ENCODE data around the gene SNX30. TPM values are rescaled to one million over a fixed set of nuclear protein-coding genes. Genes with fewer than 3 reads are reported as not detected.

Gene SNX30
- total RNA-seq, 1 experiment from 2014 or later = 3.5 TPM

GRCh38 chr9:112747094-112747493, 3.5 kb upstream of the SNX30 start:
- DNase-seq (ENCODE audit: low read depth) = no peak
- in situ Hi-C loops (cut with HindIII; ENCODE audit: low pct_unique_long_range_greater_than_20kb, low sequenced_read_pairs) = no loop called here

GRCh38 chr9:112750764-112751055, 150 bp downstream of the SNX30 start:
- in situ Hi-C loops (cut with HindIII; ENCODE audit: low pct_unique_long_range_greater_than_20kb, low sequenced_read_pairs) = no loop called here
- DNase-seq (ENCODE audit: low read depth) = no peak

- DNase-seq (ENCODE audit: low read depth) = peak; percentile 54
- in situ Hi-C loops (cut with HindIII; ENCODE audit: low pct_unique_long_range_greater_than_20kb, low sequenced_read_pairs) = no loop called here
These were observed 666 bp downstream of the SNX30 start for GRCh38 chr9:112751056-112751795.

GRCh38 chr9:112752334-112753125, 2.0 kb downstream of the SNX30 start:
- in situ Hi-C loops (cut with HindIII; ENCODE audit: low pct_unique_long_range_greater_than_20kb, low sequenced_read_pairs) = no loop called here
- no peak for DNase-seq (ENCODE audit: low read depth)

GRCh38 chr9:112753725-112754124, 3.2 kb downstream of the SNX30 start:
- in situ Hi-C loops (cut with HindIII; ENCODE audit: low pct_unique_long_range_greater_than_20kb, low sequenced_read_pairs) = no loop called here
- DNase-seq (ENCODE audit: low read depth) = peak; percentile 6

- DNase-seq (ENCODE audit: low read depth) = no peak
- in situ Hi-C loops (cut with HindIII; ENCODE audit: low pct_unique_long_range_greater_than_20kb, low sequenced_read_pairs) = no loop called here
These were observed 4.0 kb downstream of the SNX30 start for GRCh38 chr9:112754578-112754977.

GRCh38 chr9:112755016-112755427, 4.5 kb downstream of the SNX30 start:
- no peak for DNase-seq (ENCODE audit: low read depth)
- in situ Hi-C loops (cut with HindIII; ENCODE audit: low pct_unique_long_range_greater_than_20kb, low sequenced_read_pairs) = no loop called here

GRCh38 chr9:112755675-112756074, 5.1 kb downstream of the SNX30 start:
- in situ Hi-C loops (cut with HindIII; ENCODE audit: low pct_unique_long_range_greater_than_20kb, low sequenced_read_pairs) = no loop called here
- no peak for DNase-seq (ENCODE audit: low read depth)

GRCh38 chr9:112757282-112757883, 6.8 kb downstream of the SNX30 start:
- no peak for DNase-seq (ENCODE audit: low read depth)

GRCh38 chr9:112757940-112758339, 7.4 kb downstream of the SNX30 start:
- DNase-seq (ENCODE audit: low read depth) = no peak
- in situ Hi-C loops (cut with HindIII; ENCODE audit: low pct_unique_long_range_greater_than_20kb, low sequenced_read_pairs) = no loop called here

More at GRCh38 chr9:112757282-112757883, 6.8 kb downstream of the SNX30 start:
- in situ Hi-C loops (cut with HindIII; ENCODE audit: low pct_unique_long_range_greater_than_20kb, low sequenced_read_pairs) = no loop called here

GRCh38 chr9:112760821-112761220, 10.3 kb downstream of the SNX30 start:
- in situ Hi-C loops (cut with HindIII; ENCODE audit: low pct_unique_long_range_greater_than_20kb, low sequenced_read_pairs) = no loop called here

GRCh38 chr9:112761912-112762655, 11.5 kb downstream of the SNX30 start:
- DNase-seq (ENCODE audit: low read depth) = no peak
- in situ Hi-C loops (cut with HindIII; ENCODE audit: low pct_unique_long_range_greater_than_20kb, low sequenced_read_pairs) = no loop called here

More at GRCh38 chr9:112760821-112761220, 10.3 kb downstream of the SNX30 start:
- no peak for DNase-seq (ENCODE audit: low read depth)

- DNase-seq (ENCODE audit: low read depth) = no peak
- in situ Hi-C loops (cut with HindIII; ENCODE audit: low pct_unique_long_range_greater_than_20kb, low sequenced_read_pairs) = no loop called here
These were observed 12.4 kb downstream of the SNX30 start for GRCh38 chr9:112762726-112763518.

GRCh38 chr9:112764344-112764743, 13.8 kb downstream of the SNX30 start:
- in situ Hi-C loops (cut with HindIII; ENCODE audit: low pct_unique_long_range_greater_than_20kb, low sequenced_read_pairs) = no loop called here
- no peak for DNase-seq (ENCODE audit: low read depth)

GRCh38 chr9:112764837-112765236, 14.3 kb downstream of the SNX30 start:
- in situ Hi-C loops (cut with HindIII; ENCODE audit: low pct_unique_long_range_greater_than_20kb, low sequenced_read_pairs) = no loop called here
- DNase-seq (ENCODE audit: low read depth) = no peak

GRCh38 chr9:112765281-112765680, 14.7 kb downstream of the SNX30 start:
- DNase-seq (ENCODE audit: low read depth) = no peak
- in situ Hi-C loops (cut with HindIII; ENCODE audit: low pct_unique_long_range_greater_than_20kb, low sequenced_read_pairs) = no loop called here

GRCh38 chr9:112771359-112772214, 21.0 kb downstream of the SNX30 start:
- no peak for DNase-seq (ENCODE audit: low read depth)
- in situ Hi-C loops (cut with HindIII; ENCODE audit: low pct_unique_long_range_greater_than_20kb, low sequenced_read_pairs) = no loop called here

All from Caki2 (cell line).